ENCODE measurements around the gene ADAM33.

DNA sequence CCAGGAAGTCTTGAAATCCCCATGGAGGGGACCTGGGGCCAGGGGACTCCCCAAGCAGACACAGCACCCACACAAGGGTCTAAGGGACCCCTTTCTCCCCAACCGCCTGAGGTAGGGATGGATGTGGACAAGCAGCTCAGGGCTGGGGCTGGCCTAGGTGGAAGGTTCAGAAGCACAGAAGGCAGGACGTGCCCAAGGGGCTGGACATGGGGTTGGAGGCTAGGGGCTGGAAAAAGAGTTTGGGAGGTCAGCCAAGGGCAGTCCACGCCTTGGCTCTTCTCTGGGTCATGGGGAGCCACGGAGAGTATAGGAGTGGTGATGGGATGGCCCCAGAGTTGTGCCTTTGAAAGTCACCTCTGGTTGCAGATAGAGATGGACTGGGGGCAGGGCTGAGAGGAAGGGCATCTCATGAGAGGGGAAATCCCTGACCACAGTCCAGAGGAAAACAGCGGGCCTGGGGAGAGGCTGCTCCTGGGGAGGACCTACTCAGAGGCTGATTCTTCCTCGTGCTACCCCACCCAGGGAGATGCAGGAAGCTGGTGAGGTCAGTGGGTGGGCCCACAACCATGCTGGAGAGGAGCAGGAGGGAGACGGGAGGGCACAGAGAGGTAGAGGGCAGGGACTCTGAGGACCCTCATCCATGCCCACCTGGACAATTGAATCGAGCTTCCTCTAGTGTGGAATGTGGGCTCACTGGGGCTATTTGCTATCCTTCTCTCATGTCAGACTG, 48.2 kb upstream of the ADAM33 start:
- TF ChIP-seq, protein P1, sequence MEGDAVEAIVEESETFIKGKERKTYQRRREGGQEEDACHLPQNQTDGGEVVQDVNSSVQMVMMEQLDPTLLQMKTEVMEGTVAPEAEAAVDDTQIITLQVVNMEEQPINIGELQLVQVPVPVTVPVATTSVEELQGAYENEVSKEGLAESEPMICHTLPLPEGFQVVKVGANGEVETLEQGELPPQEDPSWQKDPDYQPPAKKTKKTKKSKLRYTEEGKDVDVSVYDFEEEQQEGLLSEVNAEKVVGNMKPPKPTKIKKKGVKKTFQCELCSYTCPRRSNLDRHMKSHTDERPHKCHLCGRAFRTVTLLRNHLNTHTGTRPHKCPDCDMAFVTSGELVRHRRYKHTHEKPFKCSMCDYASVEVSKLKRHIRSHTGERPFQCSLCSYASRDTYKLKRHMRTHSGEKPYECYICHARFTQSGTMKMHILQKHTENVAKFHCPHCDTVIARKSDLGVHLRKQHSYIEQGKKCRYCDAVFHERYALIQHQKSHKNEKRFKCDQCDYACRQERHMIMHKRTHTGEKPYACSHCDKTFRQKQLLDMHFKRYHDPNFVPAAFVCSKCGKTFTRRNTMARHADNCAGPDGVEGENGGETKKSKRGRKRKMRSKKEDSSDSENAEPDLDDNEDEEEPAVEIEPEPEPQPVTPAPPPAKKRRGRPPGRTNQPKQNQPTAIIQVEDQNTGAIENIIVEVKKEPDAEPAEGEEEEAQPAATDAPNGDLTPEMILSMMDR (IDR thresholded peaks at IDR 0.05) = no peak
- TF ChIP-seq POLR2A (IDR thresholded peaks at IDR 0.05) = no peak

All from Peyer's patch (tissue), 4 donors.